ENCODE results near the gene GPR139. TPM values are rescaled to one million over a fixed set of nuclear protein-coding genes. Genes with fewer than 3 reads are reported as not detected.

The GPR139 gene
- total RNA-seq, 1 donor from 2014 or later = not detected

DNA sequence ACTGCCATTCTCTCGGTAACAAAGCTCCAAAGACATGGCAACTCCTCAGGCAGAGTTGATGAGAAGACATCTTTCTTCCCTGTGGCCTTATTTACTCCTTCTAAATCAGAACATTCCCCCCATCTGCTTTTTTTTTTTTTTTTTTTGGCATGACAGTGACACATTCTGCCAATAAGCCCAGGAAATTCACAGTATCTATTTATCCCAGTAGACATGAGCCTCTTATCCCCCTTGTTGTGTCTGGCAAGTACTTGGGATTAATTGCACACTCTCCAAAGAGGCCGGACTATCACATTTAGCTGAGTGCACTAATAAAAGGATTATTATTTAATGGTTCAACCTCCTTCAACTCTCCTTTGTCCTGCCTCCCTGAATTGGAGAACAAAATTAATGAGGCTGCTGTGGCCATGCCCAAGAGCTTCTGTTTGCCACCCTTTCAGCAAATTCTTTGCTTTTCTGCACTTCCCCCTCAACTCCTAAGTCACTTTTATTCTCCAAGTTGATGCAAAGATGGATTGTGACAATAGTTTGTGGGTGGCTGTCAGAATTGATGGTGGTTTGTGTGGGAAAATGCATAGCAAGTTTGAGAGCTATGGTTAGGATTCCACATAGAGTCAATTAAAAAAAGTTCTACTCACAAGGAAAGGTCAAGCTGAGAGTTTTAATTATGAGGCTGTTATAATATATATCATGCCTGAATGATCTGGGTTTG, 47.2 kb downstream of the GPR139 start:
- Mint-ChIP-seq H3K4me3 (ENCODE audit: low read depth) (no peak overlapping the region), H3K27me3 (peaks cover 34% of the 10 kb centered on the region), H3K36me3 (ENCODE audit: insufficient read depth) (no peaks in the 10 kb centered on the region), H3K9me3 (ENCODE audit: low read depth) (no peaks in the 10 kb centered on the region), H3K4me1 (ENCODE audit: low read depth) (no peaks in the 10 kb centered on the region), H3K27ac (no peak overlapping the region)
- TF ChIP-seq, protein P1, sequence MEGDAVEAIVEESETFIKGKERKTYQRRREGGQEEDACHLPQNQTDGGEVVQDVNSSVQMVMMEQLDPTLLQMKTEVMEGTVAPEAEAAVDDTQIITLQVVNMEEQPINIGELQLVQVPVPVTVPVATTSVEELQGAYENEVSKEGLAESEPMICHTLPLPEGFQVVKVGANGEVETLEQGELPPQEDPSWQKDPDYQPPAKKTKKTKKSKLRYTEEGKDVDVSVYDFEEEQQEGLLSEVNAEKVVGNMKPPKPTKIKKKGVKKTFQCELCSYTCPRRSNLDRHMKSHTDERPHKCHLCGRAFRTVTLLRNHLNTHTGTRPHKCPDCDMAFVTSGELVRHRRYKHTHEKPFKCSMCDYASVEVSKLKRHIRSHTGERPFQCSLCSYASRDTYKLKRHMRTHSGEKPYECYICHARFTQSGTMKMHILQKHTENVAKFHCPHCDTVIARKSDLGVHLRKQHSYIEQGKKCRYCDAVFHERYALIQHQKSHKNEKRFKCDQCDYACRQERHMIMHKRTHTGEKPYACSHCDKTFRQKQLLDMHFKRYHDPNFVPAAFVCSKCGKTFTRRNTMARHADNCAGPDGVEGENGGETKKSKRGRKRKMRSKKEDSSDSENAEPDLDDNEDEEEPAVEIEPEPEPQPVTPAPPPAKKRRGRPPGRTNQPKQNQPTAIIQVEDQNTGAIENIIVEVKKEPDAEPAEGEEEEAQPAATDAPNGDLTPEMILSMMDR (IDR thresholded peaks at IDR 0.05; ENCODE audit: unreplicated experiment) = no peak
- DNase-seq (ENCODE audit: low spot score, unreplicated experiment) = no peak

DNA sequence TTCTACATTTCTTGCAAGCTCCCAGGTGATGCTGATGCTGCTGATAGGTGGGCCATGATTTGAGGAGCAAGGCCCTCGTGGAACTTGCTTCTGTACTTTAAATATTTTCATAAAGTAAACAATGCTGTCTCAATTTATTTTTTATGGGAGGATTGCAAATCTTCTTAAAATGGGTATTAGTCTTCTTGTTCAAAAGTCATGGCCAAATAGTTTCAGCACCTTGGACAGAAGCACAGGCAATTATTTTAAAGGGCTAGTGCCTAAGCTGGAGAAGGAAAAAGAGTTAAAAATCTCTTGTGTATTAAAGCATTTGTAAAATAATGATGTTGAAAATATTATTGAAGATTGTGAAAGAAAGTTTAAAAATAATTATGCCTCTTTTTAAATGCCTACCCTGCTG, 50.5 kb downstream of the GPR139 start:
- DNase-seq (ENCODE audit: low spot score, unreplicated experiment) = peak; percentile 15
- no peak overlapping the region for H3K4me3 Mint-ChIP-seq (ENCODE audit: low read depth)
- H3K4me1 Mint-ChIP-seq (ENCODE audit: low read depth) = no peaks in the 10 kb centered on the region

DNA sequence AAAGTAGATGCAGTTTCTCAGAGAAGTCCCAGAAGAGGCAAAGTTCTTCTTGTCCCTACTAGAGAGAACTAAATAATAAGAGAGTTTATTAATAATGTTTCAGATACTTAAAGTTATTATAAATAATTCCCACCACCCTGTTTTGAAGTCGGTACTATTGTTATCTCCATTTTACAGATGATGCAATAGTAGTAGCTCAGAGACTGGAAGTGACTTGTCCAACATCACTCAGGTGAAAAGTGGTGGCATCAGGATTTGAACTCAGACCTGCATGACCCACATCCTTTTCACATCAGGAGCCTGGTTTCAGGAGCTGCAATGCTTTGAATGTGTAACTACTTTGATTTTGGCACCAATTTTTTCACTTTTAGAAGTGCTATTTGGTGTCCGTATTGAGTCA, 52.7 kb downstream of the GPR139 start:
- Mint-ChIP-seq H3K9me3 (ENCODE audit: low read depth) (no peaks in the 10 kb centered on the region), H3K4me3 (ENCODE audit: low read depth) (no peak overlapping the region), H3K27me3 (peaks cover 19% of the 10 kb centered on the region), H3K36me3 (ENCODE audit: insufficient read depth) (no peaks in the 10 kb centered on the region), H3K27ac (no peak overlapping the region), H3K4me1 (ENCODE audit: low read depth) (no peaks in the 10 kb centered on the region)
- DNase-seq (ENCODE audit: low spot score, unreplicated experiment) = no peak
- TF ChIP-seq, protein P1 (IDR thresholded peaks at IDR 0.05; ENCODE audit: unreplicated experiment) = no peak

More for the DNA sequence above, 50.5 kb downstream of the GPR139 start:
- no peaks in the 10 kb centered on the region for H3K9me3 Mint-ChIP-seq (ENCODE audit: low read depth)
- TF ChIP-seq, protein P1 (IDR thresholded peaks at IDR 0.05; ENCODE audit: unreplicated experiment) = no peak
- H3K36me3 Mint-ChIP-seq (ENCODE audit: insufficient read depth) = no peaks in the 10 kb centered on the region
- H3K27ac Mint-ChIP-seq = no peak overlapping the region
- peaks cover 36% of the 10 kb centered on the region for H3K27me3 Mint-ChIP-seq

DNA sequence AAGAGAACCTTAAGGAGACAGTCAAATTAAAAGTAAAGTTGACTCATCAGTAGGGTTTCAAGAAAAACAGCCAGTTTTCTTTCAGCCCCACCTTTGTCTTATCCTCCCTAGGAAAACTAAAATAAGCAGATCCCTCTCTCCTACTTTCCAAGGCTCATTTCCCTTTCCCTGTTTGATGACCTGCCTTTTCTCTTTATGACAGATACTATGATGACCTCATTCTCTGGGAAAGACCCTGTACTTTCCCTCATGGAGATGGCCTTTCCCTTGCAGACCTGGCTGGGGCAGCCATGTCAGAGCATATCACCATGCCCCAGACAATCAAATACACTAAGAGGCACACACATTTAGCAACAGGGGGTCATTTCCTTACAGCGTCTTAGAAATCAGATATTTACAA, 53.6 kb downstream of the GPR139 start:
- TF ChIP-seq, protein P1 (IDR thresholded peaks at IDR 0.05; ENCODE audit: unreplicated experiment) = no peak
- Mint-ChIP-seq H3K4me1 (ENCODE audit: low read depth) (no peaks in the 10 kb centered on the region), H3K9me3 (ENCODE audit: low read depth) (no peaks in the 10 kb centered on the region), H3K27ac (no peak overlapping the region), H3K36me3 (ENCODE audit: insufficient read depth) (no peaks in the 10 kb centered on the region), H3K4me3 (ENCODE audit: low read depth) (no peak overlapping the region), H3K27me3 (peaks cover 16% of the 10 kb centered on the region)
- DNase-seq (ENCODE audit: low spot score, unreplicated experiment) = no peak

DNA sequence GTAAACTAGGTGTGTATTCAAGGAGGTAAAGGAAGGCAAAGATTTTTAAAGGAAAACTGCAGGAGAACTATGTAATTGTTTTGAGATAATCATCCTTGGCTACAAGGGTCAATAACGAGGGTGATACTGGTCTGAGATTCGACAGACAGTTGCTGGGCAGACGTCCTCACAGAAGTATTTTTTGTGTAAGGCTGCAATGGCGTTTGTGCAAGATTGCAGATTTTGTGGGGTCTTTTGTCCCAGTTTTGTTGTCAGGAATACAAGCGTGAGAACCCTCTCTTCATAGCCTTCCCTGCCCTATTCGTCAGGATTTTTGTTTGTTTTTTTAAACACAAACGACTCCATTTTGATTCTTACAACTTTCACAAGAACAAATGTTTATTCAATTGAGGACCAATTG, 57.5 kb downstream of the GPR139 start:
- Mint-ChIP-seq H3K27me3 (peaks cover 17% of the 10 kb centered on the region), H3K9me3 (ENCODE audit: low read depth) (no peaks in the 10 kb centered on the region), H3K27ac (no peak overlapping the region), H3K36me3 (ENCODE audit: insufficient read depth) (no peaks in the 10 kb centered on the region), H3K4me1 (ENCODE audit: low read depth) (no peaks in the 10 kb centered on the region), H3K4me3 (ENCODE audit: low read depth) (no peak overlapping the region)
- no peak for DNase-seq (ENCODE audit: low spot score, unreplicated experiment)
- TF ChIP-seq, protein P1 (IDR thresholded peaks at IDR 0.05; ENCODE audit: unreplicated experiment) = no peak
